Muscle layer of duodenum (tissue), 2 donors: ENCODE data around the gene HEMK1.

Experiments used
- H3K27ac ChIP-seq: one replicate; pipeline ENCODE4 v1.7.0; 2013; ENCODE audit warnings: mild to moderate bottlenecking, low read length
- H3K27me3 ChIP-seq: one replicate; pipeline ENCODE4 v1.7.0; 2013; ENCODE audit warnings: low read depth, mild to moderate bottlenecking, control low read depth, low read length
- H3K36me3 ChIP-seq, 2 donors: one replicate each; pipeline ENCODE4 v1.7.0; 2013; ENCODE audit warnings: low read length in 2 of 2, control low read depth in 1 of 2, mild to moderate bottlenecking in 1 of 2; ENCODE audit not compliant: insufficient read depth in 2 of 2, control insufficient read depth in 1 of 2
- H3K4me1 ChIP-seq, 2 donors: one replicate each; pipeline ENCODE4 v1.7.0; 2013; ENCODE audit warnings: low read length in 2 of 2, mild to moderate bottlenecking in 2 of 2, control low read depth in 1 of 2, moderate library complexity in 1 of 2; ENCODE audit not compliant: insufficient read depth in 2 of 2, control insufficient read depth in 1 of 2
- H3K4me3 ChIP-seq, 2 donors: one replicate each; pipeline ENCODE4 v1.7.0; 2013; ENCODE audit warnings: low read length in 2 of 2, low read depth in 1 of 2, mild to moderate bottlenecking in 1 of 2
- H3K9me3 ChIP-seq, 2 donors: one replicate each; pipeline ENCODE4 v1.7.0; 2013; ENCODE audit warnings: low read length in 2 of 2, control low read depth in 1 of 2, mild to moderate bottlenecking in 1 of 2; ENCODE audit not compliant: control insufficient read depth in 1 of 2
- donor health status: healthy.

The HEMK1 gene, protein sequence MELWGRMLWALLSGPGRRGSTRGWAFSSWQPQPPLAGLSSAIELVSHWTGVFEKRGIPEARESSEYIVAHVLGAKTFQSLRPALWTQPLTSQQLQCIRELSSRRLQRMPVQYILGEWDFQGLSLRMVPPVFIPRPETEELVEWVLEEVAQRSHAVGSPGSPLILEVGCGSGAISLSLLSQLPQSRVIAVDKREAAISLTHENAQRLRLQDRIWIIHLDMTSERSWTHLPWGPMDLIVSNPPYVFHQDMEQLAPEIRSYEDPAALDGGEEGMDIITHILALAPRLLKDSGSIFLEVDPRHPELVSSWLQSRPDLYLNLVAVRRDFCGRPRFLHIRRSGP

DNA sequence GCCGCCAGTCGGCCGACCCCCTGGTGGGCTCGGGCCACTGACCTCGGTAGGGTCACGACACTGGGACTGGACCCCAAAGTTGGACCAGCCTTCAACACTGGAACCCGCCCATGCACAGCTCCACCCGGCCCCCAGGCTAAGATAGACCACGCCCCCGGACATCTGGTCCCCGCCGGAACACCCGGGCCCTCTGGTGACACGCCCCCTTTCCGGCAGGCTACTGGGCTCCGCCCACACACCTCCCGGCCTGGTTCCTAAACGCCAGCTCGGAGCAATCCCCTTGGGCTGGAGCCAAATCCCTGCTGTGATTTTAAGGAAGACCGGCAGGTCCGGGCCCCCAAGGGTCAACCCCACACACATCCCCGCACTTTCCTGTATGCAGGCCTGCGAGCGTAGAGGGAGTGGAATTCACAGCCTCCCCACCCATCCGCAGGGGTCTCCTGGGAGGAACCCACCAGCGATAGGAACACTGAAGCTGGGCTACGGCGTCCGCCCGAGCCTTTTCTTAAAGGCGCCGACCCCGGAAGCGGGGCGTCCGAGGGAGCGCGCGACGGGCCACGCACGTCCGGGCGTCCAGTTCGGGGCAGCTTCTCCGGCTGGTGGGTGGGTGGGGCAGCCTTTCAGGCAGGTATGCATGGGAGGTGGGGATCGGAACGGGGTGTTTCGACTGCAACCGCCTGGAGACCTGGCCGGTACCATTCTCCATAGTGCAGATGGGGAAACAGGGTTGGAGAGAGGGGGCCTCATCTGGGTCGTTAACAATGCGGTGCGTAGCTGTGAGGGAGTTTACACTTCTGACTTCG, at the start of gene HEMK1:
Gene HEMK1 (plus strand): TSS at position 576 of the 803 bp plus-strand sequence. CDS start 1,583 bp downstream, outside the sequence.
- Histone ChIP-seq H3K27ac (peak within 1 kb of the TSS; percentile 92), H3K9me3 (no peaks in the 10 kb centered on the region), H3K36me3 (peaks cover 2 to 8% of the 10 kb centered on the region in 2 donors), H3K27me3 (no peaks in the 10 kb centered on the region), H3K4me3 (peak within 1 kb of the TSS; percentile 87 to 93), H3K4me1 (peaks cover 13 to 41% of the 10 kb centered on the region in 2 donors)

DNA sequence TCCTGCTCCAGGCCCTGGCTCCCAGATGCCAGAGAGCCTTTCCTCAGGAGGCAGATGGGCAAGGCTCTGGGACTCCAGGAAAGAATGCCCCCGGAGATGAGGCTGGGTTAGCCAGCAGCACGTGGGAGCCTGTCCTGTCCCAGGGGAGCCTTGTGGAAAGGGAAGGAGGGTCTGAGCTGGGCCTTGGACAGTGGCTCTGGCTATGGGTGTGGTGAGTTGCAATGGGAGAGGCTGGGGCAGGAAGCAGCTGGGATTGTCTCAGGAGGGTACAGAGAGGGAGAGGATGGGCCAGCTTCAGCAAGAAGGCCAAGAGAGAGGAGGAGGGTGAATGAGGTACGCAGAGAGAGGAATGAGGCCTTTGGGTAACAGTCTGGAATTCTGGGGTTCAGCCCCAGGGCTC, 48.5 kb upstream of the HEMK1 start:
- no peaks in the 10 kb centered on the region for H3K36me3 ChIP-seq
- peaks cover 0 to 9% of the 10 kb centered on the region in 2 donors for H3K4me1 ChIP-seq
- no peaks in the 10 kb centered on the region for H3K27me3 ChIP-seq
- no peak overlapping the region for H3K27ac ChIP-seq
- H3K4me3 ChIP-seq: no peak overlapping the region
- H3K9me3 ChIP-seq: no peaks in the 10 kb centered on the region

DNA sequence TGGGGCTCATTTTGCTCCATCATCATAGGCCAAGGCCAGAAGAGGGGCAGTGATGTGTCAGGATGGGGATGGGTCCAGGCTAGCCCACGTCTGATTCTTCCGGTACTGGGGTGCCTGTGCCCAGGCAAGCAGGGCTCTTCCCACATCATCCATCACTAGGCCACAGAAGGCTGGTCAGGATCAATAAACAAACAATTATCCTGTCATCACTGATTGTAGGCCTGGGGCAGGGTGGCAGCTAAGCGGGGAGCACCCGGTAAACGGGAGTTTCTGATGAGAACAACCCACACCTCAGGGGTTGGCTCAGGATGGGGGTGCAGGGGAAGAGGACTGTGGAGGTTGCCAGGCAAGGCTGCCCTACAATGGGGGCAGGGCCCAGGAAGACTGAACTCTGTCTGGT, 47.8 kb upstream of the HEMK1 start:
- H3K4me3 ChIP-seq: no peak overlapping the region
- no peaks in the 10 kb centered on the region for H3K36me3 ChIP-seq
- H3K27me3 ChIP-seq: no peaks in the 10 kb centered on the region
- H3K4me1 ChIP-seq: peaks cover 0 to 1% of the 10 kb centered on the region in 2 donors
- H3K27ac ChIP-seq: no peak overlapping the region
- no peaks in the 10 kb centered on the region for H3K9me3 ChIP-seq

DNA sequence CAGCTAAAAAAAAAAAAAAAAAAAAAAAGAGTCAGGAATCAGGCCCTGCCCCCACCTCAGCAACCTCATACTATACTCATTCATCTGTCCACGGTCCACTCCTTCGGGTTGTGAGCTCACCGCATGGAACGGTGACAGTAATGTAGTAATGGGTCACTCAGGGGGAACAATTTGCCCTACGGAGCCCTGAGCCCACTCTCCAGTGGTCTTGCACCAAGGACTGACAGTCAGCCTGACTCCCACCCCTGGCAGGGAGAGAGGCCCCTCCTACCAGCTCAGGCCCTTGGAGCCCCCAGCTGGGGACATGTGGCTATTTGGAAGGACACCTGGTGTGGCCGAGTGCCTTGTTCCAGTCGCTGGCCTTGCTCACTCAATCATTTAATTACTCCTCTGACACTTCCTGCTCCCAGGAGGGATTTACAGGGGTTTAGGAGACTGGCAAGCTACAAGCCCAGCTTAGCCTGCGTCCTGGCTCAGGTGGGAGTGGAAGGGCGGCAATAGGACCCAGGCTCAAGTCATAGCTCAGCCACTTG, 46.0 kb upstream of the HEMK1 start:
- Histone ChIP-seq H3K4me3 (no peak overlapping the region), H3K9me3 (no peaks in the 10 kb centered on the region), H3K36me3 (no peaks in the 10 kb centered on the region), H3K27me3 (no peaks in the 10 kb centered on the region), H3K27ac (no peak overlapping the region), H3K4me1 (no peaks in the 10 kb centered on the region)

DNA sequence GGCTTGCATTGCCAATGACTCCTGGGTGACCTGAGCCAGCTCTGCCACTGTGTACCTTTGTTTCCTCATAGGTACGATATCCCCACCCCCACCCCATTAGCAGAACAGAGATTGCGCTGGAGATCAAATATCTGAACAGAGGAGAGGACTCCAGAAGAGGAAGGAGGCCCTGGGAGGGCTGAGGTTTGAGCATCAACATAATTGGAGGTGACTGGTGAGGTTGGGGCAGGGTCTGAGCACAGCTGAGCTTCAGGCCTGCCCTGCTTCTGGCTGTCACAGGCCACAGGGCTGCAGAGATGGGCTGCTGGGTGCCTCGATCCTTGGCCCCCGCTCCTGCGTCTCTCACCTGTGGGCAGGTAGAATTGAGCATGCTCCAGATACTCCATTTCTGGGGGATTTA, 44.6 kb upstream of the HEMK1 start:
- Histone ChIP-seq H3K27me3 (no peaks in the 10 kb centered on the region), H3K4me1 (no peaks in the 10 kb centered on the region), H3K36me3 (no peaks in the 10 kb centered on the region), H3K9me3 (no peaks in the 10 kb centered on the region), H3K27ac (no peak overlapping the region), H3K4me3 (no peak overlapping the region)

DNA sequence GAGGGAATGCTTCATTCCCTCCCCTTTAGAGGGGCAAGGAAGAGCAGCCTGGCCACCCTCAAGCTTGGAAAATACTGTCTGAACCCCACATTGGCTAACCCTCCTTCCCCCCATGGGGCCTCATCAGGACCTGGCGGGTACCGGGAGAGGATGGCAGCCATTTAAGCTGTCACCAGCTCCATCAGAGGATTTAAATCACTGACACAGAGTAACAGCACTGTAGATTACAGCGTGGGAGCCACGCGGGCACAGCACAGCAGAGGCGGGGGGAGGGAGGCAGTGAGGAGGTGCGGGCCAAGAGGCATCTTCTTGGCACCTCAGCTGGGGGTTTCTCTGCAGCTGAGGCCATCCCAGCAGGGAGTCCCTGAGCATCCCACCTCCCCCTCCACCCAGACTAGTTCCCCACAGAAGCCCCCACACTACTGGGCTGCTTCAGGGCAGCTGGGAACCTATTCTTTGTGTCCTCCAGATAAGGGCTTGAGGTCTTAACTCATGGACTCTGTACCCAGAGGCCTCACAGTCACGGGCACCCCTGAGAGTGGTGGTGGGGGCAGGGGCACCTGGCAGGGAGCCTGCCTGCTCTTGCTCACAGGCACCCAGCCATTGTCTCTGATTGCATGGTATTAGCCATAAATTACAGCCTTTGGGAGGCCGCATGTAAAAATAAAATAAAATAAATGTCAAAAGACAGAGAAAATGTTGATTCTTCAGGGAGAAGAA, 44.0 kb upstream of the HEMK1 start:
- Histone ChIP-seq H3K36me3 (no peaks in the 10 kb centered on the region), H3K9me3 (no peaks in the 10 kb centered on the region), H3K4me3 (no peak overlapping the region), H3K27ac (no peak overlapping the region), H3K27me3 (no peaks in the 10 kb centered on the region), H3K4me1 (no peaks in the 10 kb centered on the region)

DNA sequence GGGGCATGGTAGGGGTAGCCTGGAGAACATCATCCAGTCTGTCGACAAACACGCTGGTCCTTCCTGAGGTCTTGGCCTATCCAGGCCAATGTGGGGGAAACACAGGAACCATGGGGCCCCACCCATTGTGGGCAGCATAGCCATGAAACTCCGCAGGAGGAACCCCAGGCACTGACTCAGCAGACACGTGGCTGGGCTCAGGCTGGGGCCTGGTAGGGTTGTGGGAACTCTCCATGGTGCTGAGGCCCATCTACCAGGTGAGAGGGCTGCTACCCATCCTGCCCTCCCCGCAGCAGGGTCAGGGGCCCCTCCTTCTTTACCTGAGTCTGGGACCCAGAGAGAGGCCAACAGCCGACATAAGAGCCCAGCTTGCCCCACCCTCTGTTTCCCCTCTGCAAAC, 43.3 kb upstream of the HEMK1 start:
- no peaks in the 10 kb centered on the region for H3K4me1 ChIP-seq
- no peak overlapping the region for H3K27ac ChIP-seq
- H3K4me3 ChIP-seq: no peak overlapping the region
- H3K36me3 ChIP-seq: no peaks in the 10 kb centered on the region
- no peaks in the 10 kb centered on the region for H3K9me3 ChIP-seq
- H3K27me3 ChIP-seq: no peaks in the 10 kb centered on the region

DNA sequence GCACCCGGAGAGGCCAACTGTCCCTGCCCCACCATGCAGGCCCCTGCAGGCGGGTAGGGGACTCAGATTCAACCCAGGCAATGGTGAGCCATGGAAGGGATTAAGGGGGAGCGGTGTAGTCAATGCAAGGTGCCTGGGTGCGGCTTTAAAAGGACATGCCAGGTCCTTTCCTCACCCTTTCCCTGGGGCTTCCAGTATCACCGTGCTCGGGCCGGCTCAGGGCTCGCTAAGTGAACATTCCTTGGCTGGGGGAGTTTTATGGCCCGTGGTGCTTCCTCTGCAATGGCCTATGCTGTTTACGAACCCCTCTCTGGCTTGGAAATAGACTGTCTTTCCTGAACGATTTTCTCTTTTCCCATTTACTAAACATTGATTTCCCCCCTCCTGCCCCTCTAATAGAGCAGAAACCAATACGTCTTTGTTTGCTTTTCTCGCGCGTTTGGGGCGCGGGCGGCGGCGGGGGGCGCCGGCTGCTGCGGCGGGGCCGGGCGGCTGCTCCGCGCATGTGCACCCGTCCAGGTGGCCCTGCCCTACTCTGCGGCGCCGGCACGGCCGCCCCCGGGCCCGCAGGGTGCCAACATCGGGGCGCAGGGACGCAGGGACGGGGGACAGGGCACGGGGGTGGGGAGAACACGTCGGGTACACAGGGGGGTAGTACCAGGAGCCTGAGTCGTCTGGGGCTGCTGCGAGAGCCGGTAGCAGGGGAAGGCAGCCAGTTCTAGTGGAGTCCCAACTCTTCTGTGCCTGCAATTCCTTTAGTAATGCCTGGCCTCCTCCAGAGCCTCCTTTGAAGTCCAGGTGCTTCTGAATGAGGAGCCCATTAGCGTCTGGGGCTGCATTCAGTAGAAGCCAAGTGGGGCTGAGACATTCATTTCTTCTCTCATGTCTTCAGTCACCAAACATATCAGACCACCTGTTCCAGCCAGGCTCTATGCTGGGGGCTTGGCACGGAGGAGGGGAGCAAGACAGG, 39.0 kb upstream of the HEMK1 start:
- no peak overlapping the region for H3K27ac ChIP-seq
- no peaks in the 10 kb centered on the region for H3K36me3 ChIP-seq
- H3K4me3 ChIP-seq: no peak overlapping the region
- H3K4me1 ChIP-seq: no peaks in the 10 kb centered on the region
- no peaks in the 10 kb centered on the region for H3K9me3 ChIP-seq
- no peaks in the 10 kb centered on the region for H3K27me3 ChIP-seq

DNA sequence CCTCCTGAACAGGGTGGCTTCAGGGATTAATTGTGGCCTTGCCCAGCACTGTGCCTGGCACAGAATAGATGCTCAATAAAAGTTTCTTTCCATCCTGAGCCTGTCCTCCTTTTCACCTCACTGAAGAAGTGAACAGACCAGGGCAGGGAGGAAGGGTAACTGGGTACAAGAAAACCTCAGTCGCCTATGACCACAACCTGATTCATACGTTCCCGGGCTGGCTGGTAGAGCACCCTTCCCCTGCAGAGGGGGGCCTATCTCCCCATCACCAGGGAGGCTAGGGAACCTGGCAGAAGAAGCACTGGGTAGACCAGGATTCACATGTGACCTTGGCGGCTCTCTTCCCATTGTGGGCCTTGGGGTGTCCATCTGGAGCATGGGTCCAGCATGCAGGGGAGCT, 38.1 kb upstream of the HEMK1 start:
- no peaks in the 10 kb centered on the region for H3K36me3 ChIP-seq
- H3K27me3 ChIP-seq: no peaks in the 10 kb centered on the region
- no peak overlapping the region for H3K27ac ChIP-seq
- H3K4me1 ChIP-seq: no peaks in the 10 kb centered on the region
- no peak overlapping the region for H3K4me3 ChIP-seq
- H3K9me3 ChIP-seq: no peaks in the 10 kb centered on the region

DNA sequence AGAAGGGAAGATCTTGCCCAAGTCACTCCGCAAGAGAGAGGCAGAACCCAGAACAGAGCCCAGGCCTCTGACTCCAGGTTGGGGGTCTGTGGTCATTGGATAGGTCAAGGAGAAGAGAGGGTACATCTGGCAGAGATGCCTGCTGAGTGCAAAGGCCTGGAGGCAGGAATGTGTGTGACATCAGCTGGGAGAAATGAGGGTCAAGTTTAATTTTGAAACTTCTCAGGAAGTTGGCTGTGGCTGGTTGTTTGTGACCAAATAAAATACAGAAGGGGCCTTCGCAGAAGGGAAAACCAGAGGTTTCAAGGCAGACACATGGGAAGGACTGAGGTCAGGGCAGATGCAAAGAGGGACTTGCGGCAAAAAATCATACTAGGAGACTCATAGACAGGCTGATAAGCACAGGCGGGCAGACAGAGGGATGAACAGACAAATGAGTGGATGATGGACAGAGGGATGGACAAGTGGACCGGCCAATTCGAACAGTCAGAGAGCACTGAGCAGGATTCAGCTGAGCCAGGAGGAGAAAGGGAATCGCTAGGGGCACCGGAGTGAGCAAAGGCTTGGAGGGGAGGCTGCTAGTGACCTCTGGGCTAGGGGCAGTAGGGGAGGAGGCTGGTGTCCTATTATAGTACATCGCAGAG, 37.1 kb upstream of the HEMK1 start:
- no peaks in the 10 kb centered on the region for H3K36me3 ChIP-seq
- no peaks in the 10 kb centered on the region for H3K4me1 ChIP-seq
- H3K27me3 ChIP-seq: no peaks in the 10 kb centered on the region
- H3K27ac ChIP-seq: no peak overlapping the region
- no peaks in the 10 kb centered on the region for H3K9me3 ChIP-seq
- H3K4me3 ChIP-seq: no peak overlapping the region
